ENCODE data around the gene ACKR2.

Gene ACKR2

GRCh38 chr3:42892169-42892568 is 82.9 kb downstream of the ACKR2 start:
- no peak for DNase-seq (ENCODE audit: low read depth)
- TF ChIP-seq POLR2A (IDR thresholded peaks at IDR 0.05; ENCODE audit: extremely low read depth, insufficient read length) (no peak), MYC (IDR thresholded peaks at IDR 0.05; ENCODE audit: low read depth, low read length) (no peak)
- TF ChIP-seq, protein P1, sequence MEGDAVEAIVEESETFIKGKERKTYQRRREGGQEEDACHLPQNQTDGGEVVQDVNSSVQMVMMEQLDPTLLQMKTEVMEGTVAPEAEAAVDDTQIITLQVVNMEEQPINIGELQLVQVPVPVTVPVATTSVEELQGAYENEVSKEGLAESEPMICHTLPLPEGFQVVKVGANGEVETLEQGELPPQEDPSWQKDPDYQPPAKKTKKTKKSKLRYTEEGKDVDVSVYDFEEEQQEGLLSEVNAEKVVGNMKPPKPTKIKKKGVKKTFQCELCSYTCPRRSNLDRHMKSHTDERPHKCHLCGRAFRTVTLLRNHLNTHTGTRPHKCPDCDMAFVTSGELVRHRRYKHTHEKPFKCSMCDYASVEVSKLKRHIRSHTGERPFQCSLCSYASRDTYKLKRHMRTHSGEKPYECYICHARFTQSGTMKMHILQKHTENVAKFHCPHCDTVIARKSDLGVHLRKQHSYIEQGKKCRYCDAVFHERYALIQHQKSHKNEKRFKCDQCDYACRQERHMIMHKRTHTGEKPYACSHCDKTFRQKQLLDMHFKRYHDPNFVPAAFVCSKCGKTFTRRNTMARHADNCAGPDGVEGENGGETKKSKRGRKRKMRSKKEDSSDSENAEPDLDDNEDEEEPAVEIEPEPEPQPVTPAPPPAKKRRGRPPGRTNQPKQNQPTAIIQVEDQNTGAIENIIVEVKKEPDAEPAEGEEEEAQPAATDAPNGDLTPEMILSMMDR (IDR thresholded peaks at IDR 0.05; ENCODE audit: low read depth, low read length), result no peak
- TF ChIP-seq, protein P2, sequence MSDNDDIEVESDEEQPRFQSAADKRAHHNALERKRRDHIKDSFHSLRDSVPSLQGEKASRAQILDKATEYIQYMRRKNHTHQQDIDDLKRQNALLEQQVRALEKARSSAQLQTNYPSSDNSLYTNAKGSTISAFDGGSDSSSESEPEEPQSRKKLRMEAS (IDR thresholded peaks at IDR 0.05; ENCODE audit: low read depth, low read length), result no peak
- no peak overlapping the region for H3K4me3 ChIP-seq (ENCODE audit: low read depth, low read length)

- TF ChIP-seq, protein P2 (IDR thresholded peaks at IDR 0.05; ENCODE audit: low read depth, low read length), result no peak
- TF ChIP-seq, protein P1 (IDR thresholded peaks at IDR 0.05; ENCODE audit: low read depth, low read length), result no peak
- no peak for TF ChIP-seq MYC (IDR thresholded peaks at IDR 0.05; ENCODE audit: low read depth, low read length)
- no peak for TF ChIP-seq POLR2A (IDR thresholded peaks at IDR 0.05; ENCODE audit: extremely low read depth, insufficient read length)
- no peak overlapping the region for H3K4me3 ChIP-seq (ENCODE audit: low read depth, low read length)
- DNase-seq (ENCODE audit: low read depth), result no peak
These were observed 83.6 kb downstream of the ACKR2 start for GRCh38 chr3:42892807-42893206.

- no peak overlapping the region for H3K4me3 ChIP-seq (ENCODE audit: low read depth, low read length)
- TF ChIP-seq, protein P2 (IDR thresholded peaks at IDR 0.05; ENCODE audit: low read depth, low read length), result no peak
- TF ChIP-seq MYC (IDR thresholded peaks at IDR 0.05; ENCODE audit: low read depth, low read length) (no peak), POLR2A (IDR thresholded peaks at IDR 0.05; ENCODE audit: extremely low read depth, insufficient read length) (no peak)
- TF ChIP-seq, protein P1 (IDR thresholded peaks at IDR 0.05; ENCODE audit: low read depth, low read length), result no peak
- DNase-seq (ENCODE audit: low read depth), result no peak
These were observed 85.7 kb downstream of the ACKR2 start for GRCh38 chr3:42894698-42895579.

DNA sequence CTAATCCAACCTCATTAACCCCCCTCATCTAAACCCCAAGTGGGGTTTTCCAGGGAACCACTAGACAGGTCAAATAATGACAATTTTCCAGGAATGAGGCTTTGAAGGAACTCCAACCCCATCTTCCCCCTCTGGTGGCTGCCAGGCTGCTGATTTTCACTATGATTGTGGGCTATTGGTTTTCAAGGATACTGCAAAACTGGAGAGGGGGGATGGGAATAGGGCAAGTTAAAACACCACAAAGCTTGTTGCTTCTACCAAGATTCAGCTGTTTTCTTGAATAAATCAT is 86.3 kb downstream of the ACKR2 start:
- H3K4me3 ChIP-seq (ENCODE audit: low read depth, low read length), result no peak overlapping the region
- TF ChIP-seq POLR2A (IDR thresholded peaks at IDR 0.05; ENCODE audit: extremely low read depth, insufficient read length), result no peak
- TF ChIP-seq, protein P2 (IDR thresholded peaks at IDR 0.05; ENCODE audit: low read depth, low read length), result no peak
- no peak for TF ChIP-seq MYC (IDR thresholded peaks at IDR 0.05; ENCODE audit: low read depth, low read length)
- TF ChIP-seq, protein P1 (IDR thresholded peaks at IDR 0.05; ENCODE audit: low read depth, low read length), result no peak
- DNase-seq (ENCODE audit: low read depth), result no peak

DNA sequence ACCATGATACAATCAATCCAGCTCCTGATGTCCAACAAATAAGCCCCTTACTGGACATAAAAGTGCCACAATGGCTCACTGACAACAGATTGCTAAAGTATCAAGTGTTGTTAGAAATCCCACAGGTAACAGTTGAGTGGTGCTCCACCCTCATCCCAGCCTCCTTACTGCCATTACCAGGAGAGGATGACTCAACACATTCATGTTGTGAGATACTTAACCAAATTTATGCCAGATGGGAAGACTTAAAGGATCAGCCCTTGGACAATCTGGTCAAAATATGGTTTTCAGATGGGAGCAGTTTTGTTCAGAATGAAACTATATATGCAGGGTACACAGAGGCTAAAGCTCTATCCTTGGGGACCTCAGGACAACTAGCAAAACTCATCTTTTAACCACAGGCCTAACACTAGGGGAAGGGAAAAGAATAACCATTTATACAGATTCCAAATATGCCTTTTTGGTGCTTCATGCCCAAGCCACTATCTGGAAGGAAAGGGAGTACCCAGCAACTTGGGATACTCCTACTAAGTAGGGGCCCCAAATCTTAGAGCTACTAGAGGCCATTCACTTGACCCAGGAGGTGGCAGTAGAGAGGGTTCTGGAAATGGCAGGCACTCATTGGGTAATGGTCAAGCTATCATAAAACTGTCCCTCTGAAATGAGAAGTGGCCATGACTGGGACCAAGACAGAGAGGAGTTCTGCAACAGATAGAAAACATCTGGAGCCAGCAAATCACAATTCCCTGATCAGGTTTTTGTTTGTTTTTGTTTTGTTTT is 89.8 kb downstream of the ACKR2 start:
- no peak overlapping the region for H3K4me3 ChIP-seq (ENCODE audit: low read depth, low read length)
- DNase-seq (ENCODE audit: low read depth), result no peak
- TF ChIP-seq MYC (IDR thresholded peaks at IDR 0.05; ENCODE audit: low read depth, low read length) (no peak), POLR2A (IDR thresholded peaks at IDR 0.05; ENCODE audit: extremely low read depth, insufficient read length) (no peak)
- TF ChIP-seq, protein P2 (IDR thresholded peaks at IDR 0.05; ENCODE audit: low read depth, low read length), result no peak
- TF ChIP-seq, protein P1 (IDR thresholded peaks at IDR 0.05; ENCODE audit: low read depth, low read length), result peak; percentile 10
